Measurements from ENCODE around the gene SLC22A3. TPM values are rescaled to one million over a fixed set of nuclear protein-coding genes. Genes with fewer than 3 reads are reported as not detected.

The SLC22A3 gene
- total and polyA plus RNA-seq, 2 of the 4 experiments (the other 2 are of a cell fraction): not detected

GRCh38 chr6:160363016-160363996 is 15.1 kb downstream of the SLC22A3 start:
- 78% methylated on average over 19 of the region's 30 CpGs; no CpG with 5 or more reads in 1 of the 2 experiments for WGBS, 2 experiments (ENCODE audit: extremely low coverage in 2 of 2, insufficient read length in 1 of 2)
- intact Hi-C loops (cut with micrococcal nuclease): no loop called here
- H3K27ac ChIP-seq (ENCODE audit: insufficient read depth, low read length): no peak overlapping the region

More at GRCh38 chr6:160363016-160363996, 15.1 kb downstream of the SLC22A3 start:
- H3K56ac ChIP-seq (ENCODE audit: extremely low read depth, insufficient read depth, low read length): no peak overlapping the region
- no peak overlapping the region for H2BK120ac ChIP-seq (ENCODE audit: low read depth, low read length)
- no peak overlapping the region for H2BK15ac ChIP-seq (ENCODE audit: low read depth, low read length)
- H3K36me3 ChIP-seq (ENCODE audit: control insufficient read depth, insufficient read depth, low read length): no peaks in the 10 kb centered on the region
- H3K4me3 ChIP-seq (ENCODE audit: insufficient read depth, low read depth, low read length): no peak overlapping the region
- dilution Hi-C loops (cut with HindIII; ENCODE audit: low sequenced_read_pairs, unreplicated experiment): no loop called here
- H2AK5ac ChIP-seq (ENCODE audit: low read depth, low read length): no peak overlapping the region
- H3K9me3 ChIP-seq (ENCODE audit: control insufficient read depth, insufficient read depth, low read length): 0 out of 2 replicates have a peak, but pooled peaks cover 2% of the 10 kb centered on the region
- no TSS peak for BruUV-seq (replicated peaks)
- no peak overlapping the region for H4K5ac ChIP-seq (ENCODE audit: low read depth, low read length)
- H3K9me1 ChIP-seq (ENCODE audit: insufficient read depth, low read length): no peaks in the 10 kb centered on the region
- no peak overlapping the region for H2AK9ac ChIP-seq (replicated peaks; ENCODE audit: low read depth, low read length, poor library complexity)
- no peak overlapping the region for H3K9ac ChIP-seq (ENCODE audit: low read depth, low read length)
- no peak for TF ChIP-seq NFE2L2 (IDR thresholded peaks at IDR 0.05; ENCODE audit: low read depth, low read length)
- no peak for TF ChIP-seq SMC3 (IDR thresholded peaks at IDR 0.05; ENCODE audit: low read depth, low read length)
- no peak for TF ChIP-seq CEBPB (IDR thresholded peaks at IDR 0.05; ENCODE audit: low read depth, low read length)
- no peak for TF ChIP-seq ELK1 (IDR thresholded peaks at IDR 0.05; ENCODE audit: borderline replicate concordance, low read depth, low read length)
- no peak for TF ChIP-seq CTCF (conservative IDR thresholded peaks at IDR 0.05; ENCODE audit: low read depth, low read length)
- TF ChIP-seq CHD1 (IDR thresholded peaks at IDR 0.05; ENCODE audit: low read depth, low read length): no peak
- no peak overlapping the region for H3K18ac ChIP-seq (ENCODE audit: low read depth, low read length)
- no peak overlapping the region for H3K23ac ChIP-seq (ENCODE audit: low read depth, low read length)
- no peaks in the 10 kb centered on the region for H3K79me1 ChIP-seq (ENCODE audit: low read depth in 1 of 2, low read length in 2 of 2)
- no peak overlapping the region for H4K91ac ChIP-seq (ENCODE audit: insufficient read depth, low read depth, low read length)
- no peaks in the 10 kb centered on the region for H4K20me1 ChIP-seq (ENCODE audit: insufficient read depth, low read length)
- in situ Hi-C loops (cut with MboI; ENCODE audit: low sequenced_read_pairs): no loop called here
- H2AFZ ChIP-seq (replicated peaks; ENCODE audit: low read length, poor library complexity): no peak overlapping the region
- no peaks in the 10 kb centered on the region for H3K27me3 ChIP-seq (ENCODE audit: control insufficient read depth, insufficient read depth, low read length)
- H3K4ac ChIP-seq (ENCODE audit: low read depth, low read length): no peak overlapping the region
- DNase-seq (no peak), ATAC-seq (ENCODE audit: low read depth) (no peak)
- H3K4me2 ChIP-seq (ENCODE audit: low read depth, low read length): no peak overlapping the region
- H4K8ac ChIP-seq (ENCODE audit: low read depth in 2 of 2, low read length in 2 of 2): no peak overlapping the region
- H3K14ac ChIP-seq (replicated peaks; ENCODE audit: low read depth, low read length): no peak overlapping the region
- H3K4me1 ChIP-seq (ENCODE audit: control insufficient read depth, insufficient read depth, low read length): no peaks in the 10 kb centered on the region
- H2BK5ac ChIP-seq (ENCODE audit: low read depth, low read length, poor library complexity, severe bottlenecking): no peak overlapping the region
- H2BK20ac ChIP-seq (ENCODE audit: low read depth, low read length): no peak overlapping the region
- ChIA-PET POLR2A (ENCODE audit: unreplicated experiment) (no interaction called here), CTCF (no interaction called here)
